HG02852 (cell line): ENCODE measurements around the gene ROBO1.
"Not testable (repeated sequence)": the region's sequence is repeated elsewhere in the genome, so short reads cannot be mapped to it uniquely, and the experiment has no call there.

ENCODE experiments used
- ATAC-seq: cut with Tn5 transposase; IDR thresholded peaks from one replicate; pipeline ENCODE4 v1.9.1; 2021; ENCODE audit warnings: mild to moderate bottlenecking, moderate library complexity; ENCODE audit not compliant: unreplicated experiment

ROBO1 gene

DNA sequence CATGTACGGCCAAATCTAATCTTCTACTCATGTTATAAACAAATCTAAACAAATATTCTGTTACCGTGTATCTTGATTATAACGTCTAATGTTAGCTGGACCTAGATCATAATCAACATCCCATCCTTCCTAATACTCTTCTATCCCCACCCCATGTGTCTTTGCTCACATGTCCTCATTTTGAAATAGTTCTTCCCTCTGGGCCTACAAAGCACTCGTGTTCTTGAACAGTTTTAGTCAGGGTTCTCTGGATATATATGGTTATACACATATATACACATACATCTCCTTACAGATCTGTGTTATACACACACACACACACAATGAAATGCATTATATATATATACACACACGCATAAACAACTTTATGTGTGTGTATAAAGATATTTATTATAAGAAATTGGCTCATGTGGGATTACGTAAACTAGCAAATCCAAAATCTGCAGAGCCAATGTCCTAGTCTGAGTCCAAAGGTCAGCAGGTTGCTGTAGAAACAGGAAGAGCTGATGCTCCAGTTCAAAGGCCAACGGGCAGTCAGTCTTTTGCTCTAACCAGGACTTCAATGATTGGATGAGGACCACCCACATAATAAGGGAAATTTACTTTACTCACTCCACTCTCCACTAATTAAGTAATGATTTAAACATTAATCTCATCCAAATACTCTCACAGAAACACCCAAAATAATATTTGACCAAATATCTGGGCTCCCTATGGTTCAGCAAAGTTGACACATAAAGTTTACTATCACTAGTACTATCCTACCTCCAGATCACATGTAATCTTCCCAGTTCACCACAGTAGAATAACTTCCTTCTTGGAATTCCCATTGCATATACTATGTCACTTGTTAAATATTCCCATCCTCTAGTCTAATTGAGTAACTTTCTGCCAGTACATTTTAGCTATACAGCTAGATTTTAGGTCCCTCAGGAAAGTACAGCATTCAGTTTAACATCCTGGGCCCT lies 450.0 kb downstream of the ROBO1 start:
- no peak for ATAC-seq

DNA sequence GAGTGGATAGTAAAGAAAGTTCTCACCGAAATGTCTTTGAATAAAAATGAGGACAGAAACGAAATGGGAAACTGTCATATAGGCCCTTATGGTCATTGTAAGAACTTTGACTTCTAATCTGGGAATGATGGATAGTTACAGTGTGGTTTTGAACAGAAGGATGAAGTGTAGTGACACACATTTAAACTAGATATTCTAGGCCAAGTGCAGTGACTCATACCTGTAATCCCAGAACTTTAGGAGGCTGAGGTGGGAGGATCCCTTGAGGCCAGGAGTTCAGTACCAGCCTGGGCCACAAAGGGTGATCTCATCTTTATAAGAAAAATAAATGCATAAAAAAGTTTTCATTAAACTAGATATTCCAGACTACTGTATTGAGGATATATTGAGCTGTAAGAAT lies 452.8 kb downstream of the ROBO1 start:
- ATAC-seq: no peak

DNA sequence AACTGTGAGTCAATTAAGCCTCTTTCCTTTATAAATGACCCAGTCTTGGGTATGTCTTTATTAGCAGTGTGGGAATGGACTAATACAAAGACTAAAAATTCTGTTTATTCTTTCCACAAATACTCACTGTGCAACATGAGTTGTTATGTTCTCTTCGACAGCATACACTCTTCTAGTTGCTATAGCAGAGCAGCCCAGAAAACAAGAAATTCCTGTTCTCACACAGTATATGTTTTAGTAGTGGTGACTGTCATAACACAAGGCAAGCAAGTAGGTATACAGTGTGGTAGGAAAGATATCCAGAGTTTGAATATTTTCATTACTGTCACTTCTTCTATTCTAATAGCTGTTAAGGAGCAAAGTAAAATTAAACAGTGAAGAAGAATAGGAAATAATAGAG lies 453.3 kb downstream of the ROBO1 start:
- ATAC-seq: no peak

DNA sequence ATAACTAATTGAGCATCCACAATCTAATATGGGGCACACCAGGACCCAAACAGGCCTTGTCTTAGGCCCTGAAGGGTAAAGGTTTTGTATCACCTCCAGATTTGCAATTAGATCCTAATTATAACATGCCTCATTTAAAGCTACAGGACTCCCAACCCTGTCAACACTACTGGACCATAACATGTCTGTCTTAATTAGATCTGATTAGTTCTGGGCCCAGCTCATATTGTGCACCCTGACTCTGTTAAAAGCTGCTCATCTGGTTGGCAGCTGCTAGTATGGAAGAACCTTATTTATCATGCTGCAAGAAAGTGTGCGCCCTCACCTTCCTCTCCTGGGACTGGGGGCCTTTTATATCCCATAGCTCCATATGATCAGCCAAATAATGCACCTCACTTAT lies 457.8 kb downstream of the ROBO1 start:
- ATAC-seq: no peak

DNA sequence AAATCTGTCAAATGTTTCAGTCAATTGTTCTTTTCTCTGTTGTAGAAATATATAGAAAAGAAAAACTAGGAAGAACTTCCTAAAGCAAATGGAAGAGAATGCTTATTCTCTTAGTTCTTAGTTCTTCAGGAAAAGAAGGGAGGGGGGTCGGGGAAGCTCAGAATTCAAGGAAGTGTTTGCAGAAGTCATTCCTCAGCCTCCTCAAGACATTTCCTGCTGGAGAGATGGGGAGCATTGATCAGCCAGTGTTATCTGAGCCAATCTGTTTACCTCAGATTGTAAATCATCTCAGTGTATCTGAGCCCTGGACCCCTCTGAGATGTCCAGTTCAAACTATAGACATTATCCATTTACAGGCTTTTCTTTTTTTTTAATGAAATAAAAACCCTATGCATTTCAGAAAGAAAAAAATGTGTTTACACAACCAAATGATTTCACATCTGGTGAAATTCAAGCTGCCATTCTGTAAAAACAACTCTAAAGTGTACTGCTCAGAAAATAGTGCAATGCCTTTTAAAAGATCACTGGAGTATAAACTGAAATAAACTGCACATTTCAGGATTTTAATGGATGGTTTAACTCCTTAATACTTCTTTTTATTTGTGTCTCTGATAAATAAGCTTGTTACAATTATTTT lies 460.7 kb downstream of the ROBO1 start:
- ATAC-seq: no peak

DNA sequence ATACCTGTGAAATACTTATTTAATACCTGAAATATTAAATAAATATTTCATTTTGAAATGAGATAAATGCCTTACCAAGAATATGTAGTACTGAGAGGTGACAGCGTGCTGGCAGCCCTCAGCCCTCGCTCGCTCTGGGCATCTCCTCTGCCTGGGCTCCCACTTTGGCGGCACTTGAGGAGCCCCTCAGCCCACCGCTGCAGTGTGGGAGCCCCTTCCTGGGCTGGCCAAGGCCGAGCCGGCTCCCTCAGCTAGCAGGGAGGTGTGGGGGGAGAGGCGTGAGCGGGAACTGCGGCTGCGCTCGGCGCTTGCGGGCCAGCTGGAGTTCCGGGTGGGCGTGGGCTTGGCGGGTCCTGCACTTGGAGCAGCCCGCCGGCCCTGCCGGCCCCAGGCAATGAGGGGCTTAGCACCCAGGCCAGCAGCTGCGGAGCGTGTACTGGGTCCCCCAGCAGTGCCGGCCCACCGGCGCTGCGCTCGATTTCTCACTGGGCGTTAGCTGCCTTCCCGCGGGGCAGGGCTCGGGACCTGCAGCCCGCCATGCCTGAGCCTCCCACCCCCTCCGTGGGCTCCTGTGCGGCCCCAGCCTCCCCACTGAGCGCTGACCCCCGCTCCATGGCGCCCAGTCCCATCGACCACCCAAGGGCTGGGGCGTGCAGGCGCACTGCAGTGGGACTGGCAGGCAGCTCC lies 467.7 kb downstream of the ROBO1 start:
- not testable (repeated sequence) for ATAC-seq

DNA sequence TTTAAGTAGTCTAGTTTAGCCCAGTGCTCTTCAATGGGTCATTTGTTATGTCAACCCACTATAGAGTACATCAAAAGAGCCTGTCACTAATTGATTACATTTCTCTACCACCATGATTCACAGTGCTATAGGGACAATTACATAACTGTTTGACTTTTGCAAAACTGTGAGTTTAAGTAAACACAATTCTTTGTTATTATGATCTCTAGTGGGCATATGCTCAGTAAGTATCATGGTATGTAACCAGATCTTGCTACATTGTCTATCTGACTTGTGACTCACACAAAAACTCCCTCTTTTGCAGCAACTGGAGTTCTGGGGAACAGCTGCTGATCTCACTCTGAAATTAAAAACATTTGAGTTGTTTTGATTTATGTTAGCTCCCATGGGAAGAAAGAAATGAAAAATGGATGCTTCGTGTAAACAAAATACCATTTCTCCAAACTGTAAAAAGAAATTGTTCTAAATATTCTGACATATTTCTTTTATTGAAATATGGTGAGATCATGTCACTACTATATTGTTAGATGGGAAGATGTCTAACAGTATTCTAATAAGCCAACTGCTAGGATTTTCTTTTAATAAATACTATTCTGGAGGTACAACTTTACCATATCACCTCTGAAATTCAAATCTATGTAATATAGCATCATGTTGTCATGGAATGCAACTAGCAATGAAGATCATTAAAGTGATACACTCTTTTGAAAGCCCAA lies 470.4 kb downstream of the ROBO1 start:
- ATAC-seq: no peak

DNA sequence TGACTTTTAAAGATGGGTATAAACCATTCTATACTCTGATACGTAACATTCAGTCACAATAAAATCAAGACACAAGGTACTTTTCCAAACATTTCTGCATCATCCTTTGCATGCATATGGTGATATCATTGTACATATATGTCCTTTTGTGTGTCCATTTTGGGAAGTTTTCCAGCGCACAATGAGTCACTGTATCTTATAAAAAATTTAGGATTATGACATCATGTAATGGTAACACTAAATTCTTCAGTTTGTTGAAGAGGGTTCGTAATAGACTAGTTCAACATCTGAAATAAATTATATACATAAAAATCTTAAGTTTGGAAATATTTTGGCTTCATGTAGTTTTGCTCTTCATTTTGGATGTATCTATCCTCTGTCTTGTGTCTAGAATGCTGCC lies 480.9 kb downstream of the ROBO1 start:
- ATAC-seq: no peak

DNA sequence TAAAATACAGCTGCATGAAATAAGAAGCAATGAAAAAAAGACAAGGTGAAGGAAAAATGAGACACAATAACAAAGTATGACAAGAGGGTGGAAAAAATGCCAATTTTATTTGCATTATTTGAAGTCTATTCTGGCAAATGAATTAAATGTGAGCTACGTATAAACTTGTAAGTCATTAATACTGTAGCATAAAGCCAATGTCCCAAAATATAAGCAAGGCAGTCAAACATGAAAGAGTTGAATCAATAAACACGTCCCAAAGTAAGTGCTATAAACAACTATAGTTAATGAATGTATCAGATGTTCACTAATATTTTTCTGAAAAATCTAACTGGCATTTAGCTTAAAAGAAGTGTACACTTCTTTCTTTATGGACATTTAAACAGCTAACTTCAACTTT lies 481.9 kb downstream of the ROBO1 start:
- no peak for ATAC-seq

DNA sequence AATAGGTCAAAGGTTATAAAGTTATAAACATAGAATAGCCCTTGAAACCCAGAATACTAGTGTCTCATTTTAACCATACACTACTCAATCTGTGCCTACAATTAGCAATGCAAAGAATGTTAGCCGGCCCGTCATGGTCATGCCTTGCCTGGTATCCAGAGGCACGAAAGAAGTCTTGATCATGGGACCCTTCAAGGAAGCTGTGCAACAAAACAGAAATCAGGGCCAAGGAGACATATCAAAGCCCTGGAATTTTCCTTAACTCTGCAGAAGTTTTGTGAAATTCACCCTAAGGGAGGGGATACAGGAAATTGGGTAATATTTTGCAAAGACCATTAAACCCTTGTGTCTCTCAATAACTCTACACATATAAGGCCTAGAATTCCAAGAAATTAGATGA lies 482.4 kb downstream of the ROBO1 start:
- no peak for ATAC-seq

DNA sequence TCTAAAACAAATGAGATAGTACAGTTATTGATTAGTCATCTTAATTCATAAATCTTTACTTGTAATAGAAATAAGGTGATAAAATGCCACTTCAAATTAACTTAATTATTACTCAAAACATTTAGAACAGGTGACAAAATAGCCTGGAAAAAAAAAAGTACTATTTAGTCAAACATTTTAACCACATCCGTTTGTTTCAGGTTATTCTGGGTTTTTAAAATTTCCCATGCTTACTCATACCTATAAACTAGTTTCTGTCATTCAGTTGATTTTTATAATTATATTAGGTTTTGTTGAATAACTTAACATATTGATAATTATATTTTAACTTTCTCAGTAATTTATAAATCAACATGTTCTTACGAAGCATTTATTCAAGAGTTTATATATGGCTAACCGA lies 483.0 kb downstream of the ROBO1 start:
- no peak for ATAC-seq

DNA sequence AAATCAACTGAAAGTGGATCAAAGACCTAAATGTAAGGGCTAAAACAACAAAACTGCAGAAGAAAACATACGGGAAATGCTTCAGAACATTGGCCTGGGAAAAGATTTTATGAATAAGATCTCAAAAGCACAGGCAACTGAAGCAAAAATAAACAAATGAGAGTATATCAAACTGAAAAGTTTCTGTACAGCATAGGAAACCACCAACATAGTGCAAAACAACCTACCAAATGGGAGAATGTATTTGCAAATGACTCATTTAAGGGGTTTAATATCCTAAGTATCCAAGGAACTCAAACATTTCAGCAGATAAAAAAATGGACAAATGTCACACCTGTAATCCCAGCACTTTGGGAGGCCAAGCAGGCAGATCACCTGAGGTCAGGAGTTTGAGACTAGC lies 489.1 kb downstream of the ROBO1 start:
- ATAC-seq: no peak

DNA sequence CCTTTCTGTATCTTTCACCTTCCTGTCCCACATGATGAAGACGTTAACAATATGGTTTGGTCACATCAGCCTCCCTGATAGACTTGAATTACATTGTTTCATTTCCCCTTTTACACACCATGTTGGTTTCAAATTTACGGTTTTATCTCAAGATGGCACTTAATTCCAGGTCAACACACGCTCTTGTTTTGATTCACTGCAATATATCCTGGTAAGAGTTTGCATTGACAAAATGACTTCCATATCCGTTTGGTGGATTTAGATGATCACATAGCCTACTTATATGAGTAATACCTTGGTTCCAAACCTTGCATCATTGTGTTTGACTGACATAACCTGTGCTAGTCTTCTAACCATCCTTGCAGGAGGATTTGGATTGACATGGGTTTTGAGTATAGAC lies 499.4 kb downstream of the ROBO1 start:
- no peak for ATAC-seq

DNA sequence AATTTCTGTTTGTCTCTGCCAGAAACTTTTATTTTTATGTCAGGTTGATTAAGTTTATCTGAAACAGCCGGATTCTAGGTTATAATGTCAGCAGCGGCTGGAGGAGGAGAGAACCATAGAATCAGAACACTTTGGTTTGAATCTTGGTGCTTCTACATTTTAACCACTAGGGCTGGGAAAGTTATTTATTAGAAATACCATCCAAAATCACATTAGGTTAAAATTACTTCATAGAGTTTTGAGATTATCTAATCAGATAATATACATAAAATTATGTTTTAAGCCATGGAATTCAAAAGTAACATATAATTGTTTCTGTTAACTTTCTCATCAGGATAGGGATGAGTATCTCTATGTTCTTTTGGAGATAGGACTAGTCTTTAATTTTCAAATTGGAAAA lies 502.9 kb downstream of the ROBO1 start:
- ATAC-seq: no peak

DNA sequence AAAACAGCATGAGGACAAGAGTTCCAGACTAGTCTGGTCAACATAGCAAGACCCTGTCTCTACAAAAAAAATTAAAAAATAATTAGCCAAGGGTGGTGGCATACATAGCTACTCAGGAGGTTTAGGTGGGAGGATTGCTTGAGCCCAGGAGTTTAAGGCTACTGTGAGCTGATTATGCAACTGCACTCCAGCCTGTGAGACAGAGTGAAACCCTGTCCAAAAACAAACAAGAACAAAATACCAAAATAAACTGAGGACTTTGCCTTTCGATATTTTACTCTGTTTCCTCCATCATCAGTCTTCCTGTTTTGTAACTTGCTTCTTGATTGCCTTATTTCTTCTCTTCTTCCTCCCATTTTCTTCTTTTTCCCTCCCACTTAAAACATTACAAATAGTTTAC lies 504.4 kb downstream of the ROBO1 start:
- ATAC-seq: no peak

DNA sequence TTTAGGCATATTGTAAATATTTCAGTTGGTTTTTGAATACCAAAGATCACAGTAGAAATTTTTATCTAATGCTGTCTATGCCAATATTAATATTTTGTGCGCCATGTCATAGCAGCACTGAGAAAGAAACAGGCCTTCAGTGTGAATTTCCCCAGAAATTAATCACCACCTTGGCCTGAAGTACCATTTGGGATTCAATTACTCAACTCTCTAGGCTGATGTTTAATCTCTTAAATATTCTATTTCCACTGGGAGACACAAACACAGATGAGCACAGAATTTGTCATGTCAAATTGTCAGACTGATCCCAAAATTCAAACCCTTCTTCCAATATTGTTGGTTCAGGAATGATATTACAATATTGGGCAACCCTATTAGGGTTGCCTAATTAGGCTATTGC lies 509.3 kb downstream of the ROBO1 start:
- ATAC-seq: no peak

DNA sequence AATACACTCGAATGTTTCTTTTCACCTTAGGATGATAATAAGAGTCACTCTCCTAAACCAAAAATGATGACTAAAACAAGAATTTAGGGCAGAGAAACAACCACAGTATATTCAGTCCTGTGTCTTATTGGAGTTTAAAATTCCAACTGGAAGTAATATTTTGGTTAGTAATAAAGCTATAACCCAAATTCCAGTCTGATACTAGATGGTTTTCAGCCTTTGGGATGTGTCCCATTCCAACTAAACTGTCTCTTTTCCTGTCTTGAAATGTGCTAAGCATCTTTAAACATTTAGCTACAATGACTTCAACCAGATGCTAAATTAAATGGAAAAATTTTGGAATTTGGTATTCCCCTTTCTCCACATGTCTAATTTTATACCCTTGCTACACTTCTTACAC lies 510.0 kb downstream of the ROBO1 start:
- ATAC-seq: no peak

DNA sequence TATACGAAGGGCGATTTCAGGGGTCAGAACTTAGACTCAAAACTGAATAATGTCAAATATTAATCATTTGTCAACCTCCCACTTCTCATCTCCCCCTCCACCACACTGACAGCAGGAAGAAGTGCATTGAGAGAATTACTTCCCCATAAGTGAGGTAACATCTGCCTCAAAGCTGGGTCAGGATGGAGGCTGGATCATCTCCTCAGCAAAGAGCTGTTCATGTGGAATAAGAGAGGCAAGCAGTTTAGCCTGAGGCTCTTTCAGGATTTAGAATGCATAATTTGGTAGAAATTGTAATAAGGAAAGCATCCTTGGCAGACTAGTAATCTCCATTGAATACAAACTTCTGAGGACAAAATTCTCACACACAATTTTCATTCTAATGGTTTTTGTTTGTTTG lies 512.1 kb downstream of the ROBO1 start:
- ATAC-seq: no peak

DNA sequence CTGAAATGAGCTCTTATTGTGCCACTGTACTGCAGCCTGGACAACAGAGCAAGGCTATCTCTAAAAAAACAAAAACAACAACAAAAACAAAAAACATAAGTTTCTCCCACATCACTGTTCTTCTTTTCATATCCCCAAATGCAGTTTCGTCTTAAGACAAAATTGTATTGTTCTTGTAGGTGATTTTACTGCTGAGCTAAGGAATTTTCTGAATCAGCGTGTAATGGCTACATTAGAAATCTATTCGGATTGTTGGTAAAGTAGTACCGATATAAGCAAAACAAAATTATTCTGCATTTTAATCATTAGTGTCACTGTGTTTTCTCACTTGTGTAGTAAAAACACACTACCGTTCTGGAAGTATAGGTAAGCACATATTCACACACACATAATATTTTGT lies 512.5 kb downstream of the ROBO1 start:
- ATAC-seq: no peak

DNA sequence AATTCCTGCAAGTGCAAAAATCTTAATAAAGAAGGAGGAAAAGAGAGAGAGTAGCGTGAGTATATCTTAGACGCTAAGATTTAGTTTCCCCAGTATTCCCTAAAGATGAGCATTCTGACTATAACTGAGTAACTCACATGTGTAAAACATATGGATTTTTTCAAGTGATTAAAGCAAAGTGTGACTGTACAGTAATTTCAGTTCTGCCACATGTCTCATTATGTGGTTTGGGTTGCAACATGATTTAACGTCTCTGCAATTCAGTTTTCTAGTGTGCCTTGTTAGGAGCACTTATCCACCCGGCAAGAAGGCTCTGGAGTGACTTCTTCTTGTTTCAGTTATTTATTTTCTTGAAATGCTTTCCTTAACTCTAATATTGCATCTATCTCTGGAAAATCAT lies 514.1 kb downstream of the ROBO1 start:
- ATAC-seq: no peak

DNA sequence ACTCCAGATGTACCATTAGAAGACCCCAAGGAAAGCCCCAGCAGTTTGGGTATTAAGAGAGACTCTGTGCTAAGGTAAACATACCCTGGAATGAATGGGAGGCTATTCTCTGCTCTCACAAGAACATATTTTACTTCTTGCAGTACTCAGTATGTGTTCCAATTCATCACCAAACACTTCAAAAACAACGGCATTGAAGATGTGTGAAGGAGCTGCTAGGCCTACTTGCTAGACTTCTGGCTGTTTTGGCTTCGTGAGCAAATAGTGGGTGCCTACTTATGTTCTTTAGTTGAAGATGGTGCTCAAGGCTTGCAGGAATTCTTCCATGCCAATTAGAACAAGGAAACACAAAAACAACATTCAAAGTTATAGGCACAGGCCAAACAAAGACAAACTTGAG lies 514.5 kb downstream of the ROBO1 start:
- no peak for ATAC-seq
